NB4 (cell line): ENCODE measurements around the gene MADD.

Experiments
- MYC ChIP-seq: IDR thresholded peaks from 2 replicates; pipeline ENCODE4 v1.6.1; 2011; ENCODE audit warnings: low read depth, low read length
- POLR2A ChIP-seq: IDR thresholded peaks from 2 replicates; pipeline ENCODE4 v1.6.1; 2011; ENCODE audit warnings: mild to moderate bottlenecking; ENCODE audit not compliant: insufficient read length; ENCODE audit errors: extremely low read depth
- TF ChIP-seq, protein P1 (sequence below): IDR thresholded peaks from one replicate; pipeline ENCODE4 v1.5.1; 2012; ENCODE audit warnings: low read depth, low read length
- TF ChIP-seq, protein P2 (sequence below): IDR thresholded peaks from 2 replicates; pipeline ENCODE4 v1.6.1; 2011; ENCODE audit warnings: low read depth, low read length

DNA sequence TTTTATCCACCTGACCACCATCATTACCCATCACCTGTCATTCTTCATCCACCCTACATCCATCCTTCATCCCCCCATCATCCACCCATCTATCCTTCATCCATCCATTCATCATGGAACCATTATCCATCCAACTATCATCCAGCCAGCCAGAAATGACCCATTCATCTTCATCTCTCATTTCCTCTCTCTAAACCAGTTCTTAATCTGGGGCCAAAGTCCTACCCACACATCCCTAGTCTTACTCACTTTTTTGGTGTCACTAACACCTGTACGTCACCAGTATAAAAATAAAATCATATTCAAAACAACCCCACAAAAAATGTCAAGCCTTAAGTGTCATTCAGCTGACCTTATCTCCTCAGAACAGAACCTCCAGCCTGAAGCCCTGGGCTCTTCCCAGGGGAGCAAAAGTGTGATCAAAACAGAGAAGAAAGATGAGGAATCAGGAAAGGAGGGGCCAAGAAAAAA, 96.1 kb downstream of the MADD start:
- TF ChIP-seq, protein P1, sequence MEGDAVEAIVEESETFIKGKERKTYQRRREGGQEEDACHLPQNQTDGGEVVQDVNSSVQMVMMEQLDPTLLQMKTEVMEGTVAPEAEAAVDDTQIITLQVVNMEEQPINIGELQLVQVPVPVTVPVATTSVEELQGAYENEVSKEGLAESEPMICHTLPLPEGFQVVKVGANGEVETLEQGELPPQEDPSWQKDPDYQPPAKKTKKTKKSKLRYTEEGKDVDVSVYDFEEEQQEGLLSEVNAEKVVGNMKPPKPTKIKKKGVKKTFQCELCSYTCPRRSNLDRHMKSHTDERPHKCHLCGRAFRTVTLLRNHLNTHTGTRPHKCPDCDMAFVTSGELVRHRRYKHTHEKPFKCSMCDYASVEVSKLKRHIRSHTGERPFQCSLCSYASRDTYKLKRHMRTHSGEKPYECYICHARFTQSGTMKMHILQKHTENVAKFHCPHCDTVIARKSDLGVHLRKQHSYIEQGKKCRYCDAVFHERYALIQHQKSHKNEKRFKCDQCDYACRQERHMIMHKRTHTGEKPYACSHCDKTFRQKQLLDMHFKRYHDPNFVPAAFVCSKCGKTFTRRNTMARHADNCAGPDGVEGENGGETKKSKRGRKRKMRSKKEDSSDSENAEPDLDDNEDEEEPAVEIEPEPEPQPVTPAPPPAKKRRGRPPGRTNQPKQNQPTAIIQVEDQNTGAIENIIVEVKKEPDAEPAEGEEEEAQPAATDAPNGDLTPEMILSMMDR: no peak
- TF ChIP-seq POLR2A: no peak
- TF ChIP-seq, protein P2, sequence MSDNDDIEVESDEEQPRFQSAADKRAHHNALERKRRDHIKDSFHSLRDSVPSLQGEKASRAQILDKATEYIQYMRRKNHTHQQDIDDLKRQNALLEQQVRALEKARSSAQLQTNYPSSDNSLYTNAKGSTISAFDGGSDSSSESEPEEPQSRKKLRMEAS: no peak
- TF ChIP-seq MYC: no peak
